Tongue (tissue), 2 donors: ENCODE results near the gene IFNLR1. TPM values are rescaled to one million over a fixed set of nuclear protein-coding genes. Genes with fewer than 3 reads are reported as not detected.
"Not testable (repeated sequence)": the region's sequence is repeated elsewhere in the genome, so short reads cannot be mapped to it uniquely, and the experiment has no call there.

ENCODE experiments used
- DNase-seq: peaks from one replicate; pipeline ENCODE4 v3.0.0-alpha.2; 2015
- total RNA-seq: library from RNA; depleted of rRNA; stranded (reverse); fragments of >200 nt; gene quantifications from one replicate; pipeline ENCODE4 v1.2.3, GENCODE V29; 2014

Gene IFNLR1
- total RNA-seq: 0.62 TPM

GRCh38 chr1:24186993-24187790 lies at the start of gene IFNLR1:
TSS of gene IFNLR1 (minus strand) at chr1:24187289. CDS start at chr1:24187248, 41 bp downstream.
- peak; percentile 57 for DNase-seq

- peak; percentile 17 for DNase-seq
Observed at GRCh38 chr1:24235921-24236788, 49.1 kb upstream of the IFNLR1 start.

DNA sequence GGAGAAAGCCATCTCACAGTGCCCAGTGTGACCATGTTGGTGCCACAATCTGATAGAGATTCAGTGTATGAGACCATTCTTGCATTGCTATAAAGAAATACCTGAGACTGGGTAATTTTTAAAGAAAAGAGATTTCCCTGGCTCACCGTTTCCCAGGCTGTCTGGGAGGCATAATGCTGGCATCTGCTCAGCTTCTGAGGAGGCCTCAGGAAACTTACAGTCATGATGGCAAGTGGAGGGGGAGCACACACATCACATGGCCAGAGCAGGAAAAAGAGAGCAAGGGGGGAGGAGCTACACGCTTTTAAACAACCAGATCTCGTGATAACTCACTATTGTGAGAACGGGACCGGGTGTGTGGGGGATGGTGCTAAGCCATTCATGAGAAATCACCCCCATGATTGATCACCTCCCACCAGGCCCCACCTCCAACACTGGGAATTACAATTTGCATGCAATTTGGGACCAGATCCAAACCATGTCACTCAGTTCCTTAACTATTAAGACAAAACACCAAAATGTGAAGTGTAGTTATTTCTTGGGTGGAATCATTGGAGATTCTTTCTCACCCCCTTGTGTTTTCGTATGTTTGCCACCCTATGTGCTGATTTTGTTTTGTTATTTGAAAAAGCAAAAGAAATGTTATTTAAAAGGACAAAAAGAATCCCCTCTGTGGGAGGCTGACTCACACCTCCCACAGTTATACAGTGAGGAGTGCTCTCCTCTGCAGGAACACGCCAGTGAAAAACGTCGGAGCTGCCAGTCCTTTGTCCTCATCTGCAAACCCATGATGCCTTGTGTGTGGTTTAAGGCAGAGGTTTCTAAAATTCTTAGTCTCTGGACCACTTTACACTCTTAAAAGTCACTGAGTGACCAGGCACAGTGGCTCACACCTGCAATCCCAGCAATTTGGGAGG lies 46.9 kb upstream of the IFNLR1 start:
- DNase-seq: no peak

DNA sequence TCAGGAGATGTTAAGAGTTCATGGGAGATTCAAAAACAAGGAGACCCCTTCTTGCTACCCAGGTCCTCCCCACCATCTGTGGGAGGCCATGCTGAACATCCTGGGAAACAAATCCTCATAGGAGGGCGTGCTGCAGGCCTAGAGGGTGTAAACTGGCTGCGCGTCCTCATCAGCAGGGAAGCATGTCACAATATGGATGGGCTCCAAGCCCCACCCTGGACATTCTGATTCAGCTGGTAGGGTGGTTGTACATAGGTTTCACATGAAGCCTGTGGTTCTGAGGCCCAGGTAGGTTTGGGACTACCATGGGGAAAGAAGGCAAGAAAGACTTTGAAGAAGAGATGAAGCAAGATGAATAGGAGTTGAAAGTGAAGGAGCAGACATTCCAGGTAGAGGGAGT lies 44.6 kb upstream of the IFNLR1 start:
- no peak for DNase-seq

DNA sequence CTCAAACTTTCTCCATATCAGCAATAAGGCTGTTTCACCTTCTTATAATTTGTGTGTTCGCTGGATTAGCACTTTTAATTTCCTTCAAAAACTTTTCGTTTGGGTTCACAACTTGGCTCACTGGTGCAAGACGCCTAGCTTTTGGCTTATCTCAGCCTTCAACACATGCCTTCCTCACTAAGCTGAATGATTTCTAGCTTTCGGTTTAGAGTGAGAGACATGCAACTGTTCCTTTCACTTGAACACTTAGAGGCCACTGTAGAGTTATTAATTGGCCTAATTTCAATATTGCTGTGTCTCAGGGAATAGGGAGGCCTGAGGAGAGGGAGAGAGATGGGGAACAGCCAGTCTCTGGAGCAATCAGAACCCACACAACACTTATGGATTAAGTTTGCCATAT lies 41.2 kb upstream of the IFNLR1 start:
- no peak for DNase-seq

GRCh38 chr1:24226749-24227148 lies 39.7 kb upstream of the IFNLR1 start:
- no peak for DNase-seq

DNA sequence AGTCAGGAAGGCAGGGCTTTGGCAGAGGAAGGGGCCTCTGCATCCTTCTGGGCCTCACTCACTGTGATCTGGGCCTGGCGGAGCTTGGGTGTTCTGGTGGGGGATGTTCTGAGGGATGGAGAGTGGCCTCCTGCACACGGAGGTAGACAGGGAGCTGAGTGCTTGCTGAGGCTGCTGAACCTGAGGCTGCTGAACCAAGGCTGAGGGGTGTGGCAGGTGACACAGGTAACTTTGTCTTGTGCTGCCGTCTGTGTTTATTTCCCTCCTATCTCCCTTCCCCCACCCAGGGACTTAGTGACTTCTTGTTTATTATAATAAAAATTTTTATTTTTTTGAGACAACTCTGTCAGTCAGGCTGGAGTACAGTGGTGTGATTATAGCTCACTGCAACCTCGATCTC lies 37.7 kb upstream of the IFNLR1 start:
- no peak for DNase-seq

- DNase-seq: no peak
Observed at GRCh38 chr1:24224086-24224485, 37.0 kb upstream of the IFNLR1 start.

- no peak for DNase-seq
Observed at GRCh38 chr1:24222793-24223192, 35.7 kb upstream of the IFNLR1 start.

DNA sequence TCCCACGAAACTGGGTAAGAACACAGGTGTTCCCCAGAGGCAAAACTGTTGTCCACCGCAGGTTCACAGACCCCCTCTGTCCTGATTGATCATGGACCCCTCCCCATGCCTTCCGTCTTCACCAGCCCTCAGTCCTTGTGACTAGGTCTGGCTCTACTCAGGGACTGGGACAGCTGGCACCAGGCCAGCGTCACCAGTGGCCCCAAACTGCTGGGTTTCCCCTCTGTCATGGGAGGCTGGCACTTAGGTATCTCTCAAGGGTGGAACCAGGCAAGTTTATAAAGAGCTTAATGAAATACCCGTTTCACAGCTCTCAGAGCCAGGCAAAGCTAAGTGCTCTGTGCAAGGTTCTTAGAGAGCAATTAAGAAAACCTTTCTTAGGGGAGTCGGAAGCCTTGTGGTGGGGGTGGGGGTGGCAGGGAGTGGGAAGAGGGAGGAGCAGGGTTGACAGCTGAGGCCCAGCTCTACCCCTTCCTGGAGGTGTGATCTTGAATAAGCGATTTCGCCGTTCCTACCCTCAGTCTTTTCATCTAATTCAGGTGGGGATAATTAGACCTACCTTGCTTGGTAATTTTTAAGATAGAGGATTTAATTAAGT lies 35.0 kb upstream of the IFNLR1 start:
- peak; percentile 13 for DNase-seq

GRCh38 chr1:24221246-24221645 lies 34.2 kb upstream of the IFNLR1 start:
- no peak for DNase-seq

DNA sequence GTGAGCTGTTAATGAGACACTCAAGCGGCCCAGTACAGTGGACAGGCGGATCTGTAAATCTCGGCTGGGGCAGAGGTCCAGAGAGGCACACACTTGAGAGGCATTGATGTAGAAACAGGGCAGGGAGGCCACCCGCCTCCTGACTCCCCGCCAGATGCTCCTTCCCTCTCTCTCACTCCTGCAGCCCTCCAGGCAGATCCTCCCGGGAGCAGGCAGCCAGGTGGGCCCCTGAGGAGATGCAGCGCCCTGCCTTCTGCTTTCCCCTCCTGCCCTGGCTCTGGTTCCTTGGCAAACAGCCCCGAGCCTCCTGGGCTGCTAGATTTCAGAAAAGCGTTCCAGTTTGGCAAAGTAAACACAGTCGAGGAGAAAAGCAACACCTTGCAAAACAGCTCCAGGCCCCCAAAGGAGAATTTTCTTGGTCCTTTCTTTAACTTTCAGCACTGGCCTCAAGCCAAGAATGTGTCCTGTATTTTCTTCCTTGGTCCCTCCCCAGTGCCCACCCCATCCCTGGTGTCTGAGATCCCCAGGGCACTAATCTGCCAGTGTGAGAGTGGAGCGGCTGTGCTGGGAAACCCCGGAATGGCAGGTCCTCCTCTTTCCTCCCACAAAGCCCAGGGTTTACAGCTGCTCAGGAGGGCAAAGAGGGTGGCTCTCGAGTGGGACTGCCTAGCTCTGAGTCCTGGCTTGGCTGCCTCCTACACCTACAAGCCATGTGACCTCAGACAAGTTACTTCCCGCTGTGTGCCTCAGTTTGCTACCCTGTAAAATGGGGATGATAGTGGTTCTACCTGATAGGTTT lies 29.4 kb upstream of the IFNLR1 start:
- DNase-seq: peak; percentile 73

DNA sequence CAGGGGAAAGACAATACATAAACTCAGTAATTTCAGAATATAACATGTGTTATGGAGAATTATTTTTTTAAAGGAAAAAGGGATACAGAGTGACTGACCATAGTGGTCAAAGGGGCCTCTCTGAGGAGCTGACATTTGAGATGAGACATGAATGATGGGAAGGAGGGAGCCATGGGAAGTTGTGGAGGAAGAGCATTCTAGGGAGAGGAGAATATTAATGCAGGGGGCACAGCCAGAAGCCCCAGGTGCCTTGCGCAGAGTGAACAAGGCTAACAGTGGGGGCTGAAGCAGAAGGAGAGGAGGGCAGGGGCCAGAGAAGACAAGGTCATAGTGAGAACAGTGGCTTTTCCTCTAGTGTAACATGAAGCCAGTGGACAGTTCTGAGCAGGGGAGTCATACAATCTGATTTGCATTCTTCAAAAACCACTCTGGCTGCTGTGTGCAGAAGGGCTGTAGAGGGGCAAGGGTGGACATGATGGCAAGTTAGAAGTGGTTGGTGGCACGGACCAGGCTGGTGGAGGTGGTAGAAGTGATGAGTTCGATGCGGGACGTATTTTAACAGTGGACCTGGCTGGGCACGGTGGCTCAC lies 28.2 kb upstream of the IFNLR1 start:
- no peak for DNase-seq

DNA sequence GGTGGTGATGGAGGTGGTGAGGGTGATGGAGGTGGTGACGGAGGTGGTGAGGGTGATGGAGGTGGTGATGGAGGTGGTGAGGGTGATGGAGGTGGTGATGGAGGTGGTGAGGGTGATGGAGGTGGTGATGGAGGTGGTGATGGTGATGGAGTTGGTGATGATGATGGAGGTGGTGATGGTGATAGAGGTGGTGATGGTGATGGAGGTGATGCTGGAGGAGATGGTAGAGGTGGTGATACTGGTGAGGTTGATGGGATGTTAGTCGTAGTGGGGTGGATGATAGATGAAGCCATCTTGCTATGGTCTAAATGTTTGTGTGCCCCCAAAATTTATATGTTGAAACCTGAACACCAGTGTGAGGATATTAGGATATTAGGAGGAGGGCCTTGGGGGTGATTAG lies 25.3 kb upstream of the IFNLR1 start:
- no peak for DNase-seq

- no peak for DNase-seq
Observed at GRCh38 chr1:24210195-24210627, 23.1 kb upstream of the IFNLR1 start.

- DNase-seq: no peak
Observed at GRCh38 chr1:24209097-24209496, 22.0 kb upstream of the IFNLR1 start.

- no peak for DNase-seq
Observed at GRCh38 chr1:24207709-24208108, 20.6 kb upstream of the IFNLR1 start.

GRCh38 chr1:24207395-24207687 lies 20.3 kb upstream of the IFNLR1 start:
- DNase-seq: not testable (repeated sequence)

GRCh38 chr1:24206516-24207394 lies 19.7 kb upstream of the IFNLR1 start:
- no peak for DNase-seq

GRCh38 chr1:24206083-24206464 lies 19.0 kb upstream of the IFNLR1 start:
- no peak for DNase-seq
